Measurements from ENCODE around the gene MRPS22. TPM values are rescaled to one million over a fixed set of nuclear protein-coding genes. Genes with fewer than 3 reads are reported as not detected.

MRPS22 gene
- total and polyA plus RNA-seq, 2 donors (not counting 3 experiments of a cell fraction or from before 2014, with no cell fraction given), result 33.8 to 45.6 TPM

DNA sequence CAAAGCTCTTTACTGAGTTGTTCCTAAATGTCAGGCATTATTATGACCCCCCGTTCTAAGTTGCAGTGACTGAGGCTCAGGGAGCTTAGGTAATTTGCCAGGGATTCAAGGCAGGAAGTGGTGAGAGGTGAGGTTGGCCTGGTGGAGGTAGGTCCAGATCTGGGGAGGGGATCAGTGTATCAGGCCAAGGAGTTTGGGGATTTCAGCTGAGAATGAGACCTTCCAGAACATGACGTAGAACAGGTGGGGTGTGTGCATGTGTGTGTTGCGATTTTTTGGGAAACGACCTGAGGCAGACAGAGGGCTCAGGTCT is 41.1 kb upstream of the MRPS22 start:
- Histone ChIP-seq H3K4me3 (replicated peaks in 1 of 3; ENCODE audit: insufficient read depth in 1 of 3, low read depth in 1 of 3, low read length in 3 of 3) (no peak overlapping the region), H3K4me1 (ENCODE audit: control insufficient read depth, extremely low read depth, insufficient read depth, low read length) (no peaks in the 10 kb centered on the region), H3K4me2 (ENCODE audit: insufficient read depth, low read length) (no peak overlapping the region), H4K20me1 (replicated peaks; ENCODE audit: control insufficient read depth, extremely low read depth, insufficient read depth, low read length) (no peaks in the 10 kb centered on the region), H3K9ac (replicated peaks; ENCODE audit: extremely low read depth, insufficient read depth, low read length) (no peak overlapping the region), H3K9me3 (replicated peaks; ENCODE audit: control insufficient read depth, insufficient read depth, low read length) (no peaks in the 10 kb centered on the region), H3K27ac (ENCODE audit: insufficient read depth, low read depth, low read length) (no peak overlapping the region), H3K79me2 (ENCODE audit: control insufficient read depth, insufficient read depth, low read length) (no peaks in the 10 kb centered on the region), H3K9me1 (replicated peaks; ENCODE audit: control insufficient read depth, extremely low read depth, insufficient read depth, low read length) (no peaks in the 10 kb centered on the region), H2AFZ (ENCODE audit: low read depth, low read length) (no peak overlapping the region), H3K36me3 (ENCODE audit: control insufficient read depth in 2 of 2, extremely low read depth in 1 of 2, insufficient read depth in 2 of 2, low read length in 2 of 2) (no peaks in the 10 kb centered on the region), H3K27me3 (ENCODE audit: control insufficient read depth in 2 of 2, insufficient read depth in 2 of 2, low read length in 2 of 2) (no peaks in the 10 kb centered on the region)
- TF ChIP-seq EZH2 (IDR thresholded peaks at IDR 0.05; ENCODE audit: borderline replicate concordance, low read depth, low read length, severe bottlenecking), result no peak
- no peak for TF ChIP-seq MYC (IDR thresholded peaks at IDR 0.05; ENCODE audit: low read depth, low read length)
- no peak for TF ChIP-seq POLR2A (IDR thresholded peaks at IDR 0.05; ENCODE audit: low read depth, low read length)
- no peak for TF ChIP-seq GATA2 (IDR thresholded peaks at IDR 0.05; ENCODE audit: insufficient read depth, insufficient read length, low read depth, low read length)
- no peak for TF ChIP-seq MAX (IDR thresholded peaks at IDR 0.05; ENCODE audit: insufficient read depth, insufficient read length)
- no peak for TF ChIP-seq FOS (IDR thresholded peaks at IDR 0.05; ENCODE audit: borderline replicate concordance, insufficient read depth, low read length)
- DNase-seq (ENCODE audit: low read depth, low spot score) (no peak), FAIRE-seq (no peak)
- CTCF ChIA-PET, result interaction anchor here (0.9 to 1.4 kb wide), 3 partner anchors 8 to 191 kb away, joined by 3 read pairs; no protein-coding TSS in a partner anchor
- no TSS peak for BruUV-seq (replicated peaks)
- POLR2A ChIA-PET, result no interaction called here
- intact Hi-C loops (cut with micrococcal nuclease) (no loop called here), dilution Hi-C loops (cut with MboI; ENCODE audit: extremely low pct_ligation_motif_present, low sequenced_read_pairs) (no loop called here)

- ChIA-PET CTCF (interaction anchor here (1.4 kb wide), 1 partner anchor 8 kb away, joined by 3 read pairs; no protein-coding TSS in a partner anchor), POLR2A (no interaction called here)
- BruUV-seq (replicated peaks), result no TSS peak
- Histone ChIP-seq H3K36me3 (ENCODE audit: control insufficient read depth in 2 of 2, extremely low read depth in 1 of 2, insufficient read depth in 2 of 2, low read length in 2 of 2) (no peaks in the 10 kb centered on the region), H3K27ac (ENCODE audit: insufficient read depth, low read depth, low read length) (no peak overlapping the region), H3K4me3 (replicated peaks in 1 of 3; ENCODE audit: insufficient read depth in 1 of 3, low read depth in 1 of 3, low read length in 3 of 3) (no peak overlapping the region), H3K4me1 (ENCODE audit: control insufficient read depth, extremely low read depth, insufficient read depth, low read length) (no peaks in the 10 kb centered on the region), H3K79me2 (ENCODE audit: control insufficient read depth, insufficient read depth, low read length) (no peaks in the 10 kb centered on the region), H3K9ac (replicated peaks; ENCODE audit: extremely low read depth, insufficient read depth, low read length) (no peak overlapping the region), H2AFZ (ENCODE audit: low read depth, low read length) (no peak overlapping the region), H3K27me3 (ENCODE audit: control insufficient read depth in 2 of 2, insufficient read depth in 2 of 2, low read length in 2 of 2) (no peaks in the 10 kb centered on the region), H3K9me1 (replicated peaks; ENCODE audit: control insufficient read depth, extremely low read depth, insufficient read depth, low read length) (no peaks in the 10 kb centered on the region), H3K4me2 (ENCODE audit: insufficient read depth, low read length) (no peak overlapping the region), H4K20me1 (replicated peaks; ENCODE audit: control insufficient read depth, extremely low read depth, insufficient read depth, low read length) (no peaks in the 10 kb centered on the region), H3K9me3 (replicated peaks; ENCODE audit: control insufficient read depth, insufficient read depth, low read length) (no peaks in the 10 kb centered on the region)
- DNase-seq (ENCODE audit: low read depth, low spot score) (no peak), FAIRE-seq (no peak)
- no peak for TF ChIP-seq MYC (IDR thresholded peaks at IDR 0.05; ENCODE audit: low read depth, low read length)
- no peak for TF ChIP-seq POLR2AphosphoS5 (IDR thresholded peaks at IDR 0.05; ENCODE audit: insufficient read depth, low read depth, low read length)
- no peak for TF ChIP-seq MAX (IDR thresholded peaks at IDR 0.05; ENCODE audit: insufficient read depth, insufficient read length)
- no peak for TF ChIP-seq JUN (IDR thresholded peaks at IDR 0.05; ENCODE audit: borderline replicate concordance, insufficient read depth, insufficient read length, low read depth)
- TF ChIP-seq GATA2 (IDR thresholded peaks at IDR 0.05; ENCODE audit: insufficient read depth, insufficient read length, low read depth, low read length), result no peak
- TF ChIP-seq EZH2 (IDR thresholded peaks at IDR 0.05; ENCODE audit: borderline replicate concordance, low read depth, low read length, severe bottlenecking), result no peak
- no peak for TF ChIP-seq POLR2A (IDR thresholded peaks at IDR 0.05; ENCODE audit: low read depth, low read length)
- no peak for TF ChIP-seq CTCF (IDR thresholded peaks at IDR 0.05; ENCODE audit: extremely low read depth in 1 of 2, insufficient read depth in 1 of 2, low read depth in 1 of 2, low read length in 2 of 2)
- TF ChIP-seq FOS (IDR thresholded peaks at IDR 0.05; ENCODE audit: borderline replicate concordance, insufficient read depth, low read length), result no peak
- dilution Hi-C loops (cut with MboI; ENCODE audit: extremely low pct_ligation_motif_present, low sequenced_read_pairs) (no loop called here), intact Hi-C loops (cut with micrococcal nuclease) (no loop called here)
Observed at GRCh38 chr3:139303216-139303615, 40.6 kb upstream of the MRPS22 start.

All from endothelial cell of umbilical vein (primary cell).